Transverse colon (tissue), 3 donors: ENCODE data around the gene SLC13A4.

Experiments used
- EP300 ChIP-seq: sonication (generic); formaldehyde crosslinking; IDR thresholded peaks from one replicate; pipeline ENCODE4 v1.6.1; 2017; ENCODE audit warnings: antibody characterized with exemption, low read depth
- POLR2A ChIP-seq: fragments of 450-650 bp; IDR thresholded peaks from one replicate; pipeline ENCODE4 v1.6.1; 2016; ENCODE audit warnings: antibody characterized with exemption, mild to moderate bottlenecking, moderate library complexity
- TF ChIP-seq, protein P1 (sequence below), 5 experiments: fragments of 200-600 bp in 3 of 5; fragments of 450-650 bp in 2 of 5; sonication (generic) in 3 of 5; IDR thresholded peaks; 1 replicate in 2 of 5; 2 replicates in 3 of 5; pipeline ENCODE4 v1.5.1; 2016 to 2017; ENCODE audit warnings: antibody characterized with exemption in 5 of 5, inconsistent platforms in 3 of 5, mild to moderate bottlenecking in 2 of 5, moderate library complexity in 1 of 5

DNA sequence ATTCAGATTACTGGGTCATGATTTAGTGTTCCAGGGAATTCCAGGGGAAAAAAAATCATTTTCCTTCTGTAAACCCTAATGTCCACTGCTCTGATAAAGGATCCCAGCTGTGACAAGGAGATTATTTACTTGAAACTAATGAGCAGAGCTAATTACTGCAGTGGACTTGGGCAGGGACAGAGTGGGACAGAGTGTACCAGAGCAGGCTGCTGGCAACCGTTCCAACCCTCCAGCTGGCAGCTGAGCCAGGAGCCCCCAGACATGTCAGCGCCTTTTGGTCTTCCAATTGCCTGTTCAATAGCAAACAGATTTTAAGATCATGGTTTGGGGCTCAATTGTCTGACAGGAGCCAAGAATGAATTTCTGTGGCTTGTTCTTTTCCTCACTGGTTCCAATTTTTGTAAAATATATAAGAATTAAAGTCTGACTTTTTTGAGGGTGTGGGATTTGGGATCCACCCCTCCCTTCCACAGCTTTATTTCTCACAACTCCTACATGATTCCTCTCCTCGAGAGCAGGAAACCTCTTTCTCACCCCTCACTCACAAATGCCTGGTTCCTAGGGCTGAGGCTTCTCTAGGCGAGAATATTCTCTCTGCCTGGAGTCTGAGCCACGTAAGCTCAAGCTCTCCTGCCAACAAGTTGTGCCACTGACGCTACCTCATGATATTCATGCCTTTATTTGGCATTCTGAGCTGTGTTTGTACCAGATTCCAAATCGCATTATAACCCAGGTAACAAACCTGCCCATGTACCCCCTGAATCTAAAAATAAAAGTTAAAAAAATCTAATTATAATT, 41.2 kb upstream of the SLC13A4 start:
- TF ChIP-seq, protein P1, sequence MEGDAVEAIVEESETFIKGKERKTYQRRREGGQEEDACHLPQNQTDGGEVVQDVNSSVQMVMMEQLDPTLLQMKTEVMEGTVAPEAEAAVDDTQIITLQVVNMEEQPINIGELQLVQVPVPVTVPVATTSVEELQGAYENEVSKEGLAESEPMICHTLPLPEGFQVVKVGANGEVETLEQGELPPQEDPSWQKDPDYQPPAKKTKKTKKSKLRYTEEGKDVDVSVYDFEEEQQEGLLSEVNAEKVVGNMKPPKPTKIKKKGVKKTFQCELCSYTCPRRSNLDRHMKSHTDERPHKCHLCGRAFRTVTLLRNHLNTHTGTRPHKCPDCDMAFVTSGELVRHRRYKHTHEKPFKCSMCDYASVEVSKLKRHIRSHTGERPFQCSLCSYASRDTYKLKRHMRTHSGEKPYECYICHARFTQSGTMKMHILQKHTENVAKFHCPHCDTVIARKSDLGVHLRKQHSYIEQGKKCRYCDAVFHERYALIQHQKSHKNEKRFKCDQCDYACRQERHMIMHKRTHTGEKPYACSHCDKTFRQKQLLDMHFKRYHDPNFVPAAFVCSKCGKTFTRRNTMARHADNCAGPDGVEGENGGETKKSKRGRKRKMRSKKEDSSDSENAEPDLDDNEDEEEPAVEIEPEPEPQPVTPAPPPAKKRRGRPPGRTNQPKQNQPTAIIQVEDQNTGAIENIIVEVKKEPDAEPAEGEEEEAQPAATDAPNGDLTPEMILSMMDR (IDR thresholded peaks at IDR 0.05) = no peak
- no peak for TF ChIP-seq POLR2A
- TF ChIP-seq EP300 = no peak
